NB4 (cell line): ENCODE results near the gene SSPN.

Experiments
- DNase-seq: peaks from one replicate; pipeline ENCODE4 v3.0.0; 2010; ENCODE audit warnings: low read depth
- H3K4me3 ChIP-seq: one replicate; pipeline ENCODE4 v1.5.1; 2011; ENCODE audit warnings: mild to moderate bottlenecking, low read depth, low read length, moderate library complexity
- MYC ChIP-seq: IDR thresholded peaks from 2 replicates; pipeline ENCODE4 v1.6.1; 2011; ENCODE audit warnings: low read depth, low read length
- POLR2A ChIP-seq: IDR thresholded peaks from 2 replicates; pipeline ENCODE4 v1.6.1; 2011; ENCODE audit warnings: mild to moderate bottlenecking; ENCODE audit not compliant: insufficient read length; ENCODE audit errors: extremely low read depth
- TF ChIP-seq, protein P1 (sequence below): IDR thresholded peaks from one replicate; pipeline ENCODE4 v1.5.1; 2012; ENCODE audit warnings: low read depth, low read length
- TF ChIP-seq, protein P2 (sequence below): IDR thresholded peaks from 2 replicates; pipeline ENCODE4 v1.6.1; 2011; ENCODE audit warnings: low read depth, low read length

SSPN gene

DNA sequence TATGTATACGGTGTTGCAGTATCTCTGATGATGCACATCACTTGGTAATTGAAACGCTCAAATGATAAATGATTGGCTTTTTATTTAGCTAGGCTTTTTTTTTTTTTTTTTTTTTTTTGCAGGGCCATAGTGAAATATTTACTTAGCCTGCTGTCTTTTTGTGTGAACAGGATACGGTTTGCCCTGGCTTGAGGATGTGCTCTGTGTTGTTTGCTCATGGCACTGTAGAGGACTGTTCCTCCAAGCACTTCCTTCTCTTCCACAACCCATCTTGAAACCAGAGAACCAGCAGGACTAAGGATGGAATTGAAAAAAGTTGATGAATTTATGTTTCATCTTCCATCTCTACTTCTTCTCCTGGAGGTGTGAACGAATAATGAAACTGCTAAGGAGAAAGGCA, 15.5 kb upstream of the SSPN start:
- DNase-seq, result no peak
- H3K4me3 ChIP-seq, result no peak overlapping the region
- TF ChIP-seq, protein P1, sequence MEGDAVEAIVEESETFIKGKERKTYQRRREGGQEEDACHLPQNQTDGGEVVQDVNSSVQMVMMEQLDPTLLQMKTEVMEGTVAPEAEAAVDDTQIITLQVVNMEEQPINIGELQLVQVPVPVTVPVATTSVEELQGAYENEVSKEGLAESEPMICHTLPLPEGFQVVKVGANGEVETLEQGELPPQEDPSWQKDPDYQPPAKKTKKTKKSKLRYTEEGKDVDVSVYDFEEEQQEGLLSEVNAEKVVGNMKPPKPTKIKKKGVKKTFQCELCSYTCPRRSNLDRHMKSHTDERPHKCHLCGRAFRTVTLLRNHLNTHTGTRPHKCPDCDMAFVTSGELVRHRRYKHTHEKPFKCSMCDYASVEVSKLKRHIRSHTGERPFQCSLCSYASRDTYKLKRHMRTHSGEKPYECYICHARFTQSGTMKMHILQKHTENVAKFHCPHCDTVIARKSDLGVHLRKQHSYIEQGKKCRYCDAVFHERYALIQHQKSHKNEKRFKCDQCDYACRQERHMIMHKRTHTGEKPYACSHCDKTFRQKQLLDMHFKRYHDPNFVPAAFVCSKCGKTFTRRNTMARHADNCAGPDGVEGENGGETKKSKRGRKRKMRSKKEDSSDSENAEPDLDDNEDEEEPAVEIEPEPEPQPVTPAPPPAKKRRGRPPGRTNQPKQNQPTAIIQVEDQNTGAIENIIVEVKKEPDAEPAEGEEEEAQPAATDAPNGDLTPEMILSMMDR, result no peak
- TF ChIP-seq, protein P2, sequence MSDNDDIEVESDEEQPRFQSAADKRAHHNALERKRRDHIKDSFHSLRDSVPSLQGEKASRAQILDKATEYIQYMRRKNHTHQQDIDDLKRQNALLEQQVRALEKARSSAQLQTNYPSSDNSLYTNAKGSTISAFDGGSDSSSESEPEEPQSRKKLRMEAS, result no peak

DNA sequence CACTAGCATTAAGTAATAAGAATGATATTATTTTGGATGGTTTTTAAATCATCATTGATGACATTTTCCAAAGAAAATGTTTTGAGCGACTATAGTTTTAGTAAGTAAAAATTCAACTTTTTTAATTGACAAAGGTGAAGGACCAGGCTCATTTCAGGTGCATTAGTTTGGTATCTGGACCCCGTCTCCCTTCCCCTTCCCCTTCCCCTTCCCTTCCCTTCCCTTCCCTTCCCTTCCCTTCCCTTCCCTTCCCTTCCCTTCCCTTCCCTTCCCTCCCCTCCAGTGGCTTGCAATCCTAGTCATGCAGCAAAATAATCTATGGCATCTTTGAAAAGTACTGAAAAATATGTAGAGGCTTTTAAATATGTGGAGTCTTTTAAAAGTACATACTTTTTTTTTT, 13.0 kb upstream of the SSPN start:
- no peak for DNase-seq
- no peak overlapping the region for H3K4me3 ChIP-seq
- TF ChIP-seq POLR2A, result no peak
- TF ChIP-seq MYC, result no peak
- TF ChIP-seq, protein P2, result no peak
- TF ChIP-seq, protein P1, result no peak

DNA sequence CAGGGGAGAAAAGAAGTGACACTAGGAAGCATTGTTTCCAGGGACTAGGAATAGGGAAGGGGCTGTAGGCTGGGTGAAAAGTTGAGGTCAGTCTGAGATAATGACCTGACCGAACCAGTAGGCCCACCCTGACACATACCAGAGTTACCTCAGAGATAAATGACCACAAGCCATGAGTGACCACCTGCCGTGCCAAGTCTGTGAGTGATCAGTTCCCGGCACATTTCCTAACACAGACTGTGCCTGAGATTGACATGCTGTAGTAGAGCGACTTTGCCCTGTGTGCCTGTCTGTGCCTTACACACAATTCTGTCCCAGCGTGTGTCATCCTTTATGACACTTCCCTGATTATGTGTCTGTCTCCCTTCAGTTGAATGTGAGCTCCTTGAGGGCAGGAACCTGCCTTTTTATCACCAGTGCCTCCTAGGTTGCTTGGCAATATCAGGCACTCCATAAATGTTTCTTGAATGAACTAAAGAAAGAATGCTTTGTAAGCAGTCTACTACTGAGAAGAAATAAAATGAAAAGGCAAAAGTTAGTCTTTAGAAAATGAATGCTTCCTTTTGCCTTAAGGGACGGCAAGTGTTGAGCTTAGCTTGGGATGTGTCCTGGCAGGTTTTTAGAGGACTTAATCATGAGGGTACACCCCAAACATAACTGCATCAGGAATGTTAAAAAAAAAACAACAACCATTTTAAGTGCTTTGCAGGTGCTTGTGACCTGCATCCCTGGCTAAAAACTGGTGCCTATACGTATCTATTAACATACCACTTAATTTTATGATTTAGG, 9.6 kb upstream of the SSPN start:
- no peak overlapping the region for H3K4me3 ChIP-seq
- no peak for TF ChIP-seq MYC
- TF ChIP-seq, protein P2, result no peak
- no peak for DNase-seq

DNA sequence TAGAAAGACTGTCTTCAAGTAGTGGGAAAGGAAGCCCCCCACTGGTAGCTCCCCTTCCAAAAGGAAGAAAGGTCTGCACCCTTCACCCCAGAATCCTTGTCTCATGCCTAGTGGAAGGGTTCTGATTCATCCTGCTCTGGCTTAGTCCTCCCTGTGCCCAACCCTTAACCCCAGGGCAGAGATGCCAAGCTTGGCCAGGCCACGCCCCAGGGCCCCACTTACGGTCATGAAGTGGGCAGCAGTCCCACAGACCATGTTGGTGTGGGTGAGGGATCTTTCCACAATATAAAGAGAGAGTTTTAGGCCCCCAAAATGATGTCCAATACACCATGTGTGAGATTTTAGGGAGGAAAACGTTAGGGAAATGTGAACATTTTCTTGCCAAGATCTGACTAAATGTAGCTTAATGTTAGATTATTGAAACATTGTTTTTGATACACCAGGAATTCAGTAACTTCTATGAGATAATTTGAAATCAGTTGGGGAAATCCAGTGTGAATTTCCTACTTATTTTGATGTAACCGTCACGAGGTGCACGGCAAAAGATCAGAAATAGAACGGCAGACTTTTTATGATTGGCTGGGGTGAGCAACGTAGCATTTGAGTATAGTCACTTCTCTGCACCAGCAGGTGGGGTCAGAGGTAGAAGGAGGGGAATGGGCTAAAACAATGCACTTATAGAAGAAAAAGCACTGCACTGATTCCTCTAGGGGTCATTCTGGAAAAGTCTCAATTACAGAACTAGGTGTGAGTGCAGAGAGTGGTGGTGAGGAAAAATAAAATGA, 8.2 kb upstream of the SSPN start:
- no peak overlapping the region for H3K4me3 ChIP-seq
- no peak for DNase-seq
- TF ChIP-seq, protein P2, result no peak
- TF ChIP-seq POLR2A, result no peak
- no peak for TF ChIP-seq MYC
- TF ChIP-seq, protein P1, result peak; percentile 19

DNA sequence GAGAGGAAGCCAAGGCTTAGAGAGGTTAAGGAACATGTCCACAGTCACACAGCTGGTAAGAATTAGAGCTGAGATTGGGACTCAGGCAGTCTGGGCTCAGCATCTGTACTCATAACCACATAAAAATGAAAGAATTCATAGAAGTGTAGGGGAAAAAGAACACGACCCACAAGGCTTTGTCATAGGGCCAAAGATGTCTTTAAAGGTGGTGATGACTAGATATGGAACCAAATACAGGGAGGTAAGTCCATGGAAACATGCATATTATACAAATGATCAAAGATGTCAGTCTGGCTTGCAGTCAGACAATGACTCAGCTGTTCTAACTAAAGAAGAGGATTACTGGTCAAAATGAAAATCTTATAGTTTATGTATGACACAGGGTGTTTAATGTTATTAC, 7.2 kb upstream of the SSPN start:
- no peak overlapping the region for H3K4me3 ChIP-seq
- TF ChIP-seq, protein P2, result no peak
- TF ChIP-seq, protein P1, result no peak
- TF ChIP-seq MYC (no peak), POLR2A (no peak)
- no peak for DNase-seq

DNA sequence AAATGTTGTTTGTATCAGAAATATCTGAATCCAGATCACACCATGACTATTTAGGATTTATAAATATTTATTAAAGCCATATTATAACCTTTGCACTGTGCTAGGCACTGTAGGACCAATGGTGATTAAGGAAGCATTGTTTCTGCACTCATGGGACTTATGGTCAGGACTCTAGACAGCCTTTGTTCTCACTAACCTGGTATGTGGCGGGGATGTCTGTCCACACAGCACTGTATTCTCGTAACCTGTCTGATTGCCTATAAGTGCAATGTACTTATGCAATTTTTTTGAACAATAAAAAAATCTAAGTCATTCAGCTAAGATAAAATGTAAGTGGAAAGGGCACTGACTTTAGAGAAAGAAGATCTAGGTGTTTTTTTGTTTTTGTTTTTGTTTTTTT, 6.7 kb upstream of the SSPN start:
- H3K4me3 ChIP-seq, result no peak overlapping the region
- TF ChIP-seq, protein P1, result no peak
- TF ChIP-seq POLR2A, result no peak
- TF ChIP-seq, protein P2, result no peak
- TF ChIP-seq MYC, result no peak
- DNase-seq, result peak; percentile 29
